HG02759 (cell line): Measurements from ENCODE around the gene MSI2.

Source experiments
- ATAC-seq: cut with Tn5 transposase; IDR thresholded peaks from one replicate; pipeline ENCODE4 v1.9.1; 2021; ENCODE audit warnings: mild to moderate bottlenecking, moderate library complexity; ENCODE audit not compliant: unreplicated experiment

The MSI2 gene

GRCh38 chr17:57387575-57387974, 131.3 kb downstream of the MSI2 start:
- no peak for ATAC-seq

GRCh38 chr17:57388131-57388725, 131.9 kb downstream of the MSI2 start:
- no peak for ATAC-seq

GRCh38 chr17:57389473-57389872, 133.2 kb downstream of the MSI2 start:
- ATAC-seq: no peak

GRCh38 chr17:57391076-57391825, 134.9 kb downstream of the MSI2 start:
- ATAC-seq: no peak

GRCh38 chr17:57391857-57392471, 135.6 kb downstream of the MSI2 start:
- ATAC-seq: no peak

- ATAC-seq: no peak
Measured at GRCh38 chr17:57393368-57393767, 137.0 kb downstream of the MSI2 start.

- ATAC-seq: no peak
Measured at GRCh38 chr17:57394375-57394774, 138.1 kb downstream of the MSI2 start.

- no peak for ATAC-seq
Measured at GRCh38 chr17:57395721-57396321, 139.5 kb downstream of the MSI2 start.

GRCh38 chr17:57396511-57396921, 140.2 kb downstream of the MSI2 start:
- no peak for ATAC-seq

GRCh38 chr17:57397402-57397801, 141.1 kb downstream of the MSI2 start:
- ATAC-seq: no peak

GRCh38 chr17:57399690-57400089, 143.4 kb downstream of the MSI2 start:
- no peak for ATAC-seq

- ATAC-seq: no peak
Measured at GRCh38 chr17:57400648-57401047, 144.3 kb downstream of the MSI2 start.

GRCh38 chr17:57401556-57402488, 145.5 kb downstream of the MSI2 start:
- no peak for ATAC-seq

GRCh38 chr17:57402681-57403180, 146.4 kb downstream of the MSI2 start:
- ATAC-seq: no peak

- ATAC-seq: no peak
Measured at GRCh38 chr17:57403236-57403635, 146.9 kb downstream of the MSI2 start.

- ATAC-seq: no peak
Measured at GRCh38 chr17:57404073-57404472, 147.8 kb downstream of the MSI2 start.

GRCh38 chr17:57404795-57405490, 148.6 kb downstream of the MSI2 start:
- no peak for ATAC-seq

- no peak for ATAC-seq
Measured at GRCh38 chr17:57405491-57406072, 149.3 kb downstream of the MSI2 start.

- no peak for ATAC-seq
Measured at GRCh38 chr17:57406131-57406980, 150.0 kb downstream of the MSI2 start.
